K562 (cell line): ENCODE data around the gene ADAT1. TPM values are rescaled to one million over a fixed set of nuclear protein-coding genes. Genes with fewer than 3 reads are reported as not detected.

Experiments used
- BRD9 ChIP-seq: fragments of 450-650 bp; IDR thresholded peaks from 2 replicates; pipeline ENCODE4 v1.6.1; 2018; ENCODE audit warnings: low read depth; ENCODE audit not compliant: partially characterized antibody
- FOSL1 ChIP-seq: fragments of 200-800 bp; sonication (Bioruptor generic); conservative IDR thresholded peaks from 2 replicates; pipeline ENCODE4 v1.6.1; 2016; ENCODE audit warnings: missing genetic modification characterization, missing compliant biosample characterization
- FOXM1 ChIP-seq, 2 experiments: fragments of 450-650 bp in 1 of 2; sonication (generic) in 1 of 2; formaldehyde crosslinking in 1 of 2; IDR thresholded peaks; 2 replicates each; pipeline versions ENCODE4 v1.6.1 to v1.9.0; 2017 to 2022; ENCODE audit warnings: low read depth in 2 of 2, mild to moderate bottlenecking in 2 of 2, missing genetic modification reagents in 1 of 2, moderate library complexity in 1 of 2
- KLF6 ChIP-seq: fragments of 250-450 bp; sonication (Bioruptor Pico); IDR thresholded peaks from 2 replicates; pipeline ENCODE4 v1.4.0; 2020; ENCODE audit warnings: mild to moderate bottlenecking, moderate library complexity, borderline replicate concordance
- MXD1 ChIP-seq: fragments of 250-450 bp; sonication (Bioruptor Pico); IDR thresholded peaks from 2 replicates; pipeline ENCODE4 v1.8.0; 2021; ENCODE audit warnings: borderline replicate concordance, mild to moderate bottlenecking, moderate library complexity; ENCODE audit not compliant: poor library complexity, severe bottlenecking
- NFE2L1 ChIP-seq: fragments of 450-650 bp; IDR thresholded peaks from 2 replicates; pipeline ENCODE4 v1.6.1; 2016; ENCODE audit warnings: missing genetic modification characterization, low read depth, mild to moderate bottlenecking, missing compliant biosample characterization, moderate library complexity, borderline replicate concordance
- NR2C1 ChIP-seq, 2 experiments: fragments of 450-650 bp; IDR thresholded peaks; 2 replicates each; pipeline ENCODE4 v1.6.1; 2017; ENCODE audit warnings: mild to moderate bottlenecking in 2 of 2, antibody characterized with exemption in 1 of 2, inconsistent platforms in 1 of 2, missing compliant biosample characterization in 1 of 2, missing genetic modification characterization in 1 of 2
- RAD51 ChIP-seq: fragments of 450-650 bp; IDR thresholded peaks from 2 replicates; pipeline ENCODE4 v1.7.1; 2016; ENCODE audit warnings: low read depth, mild to moderate bottlenecking, borderline replicate concordance
- SMARCE1 ChIP-seq: fragments of 450-650 bp; IDR thresholded peaks from 2 replicates; pipeline ENCODE4 v1.7.1; 2016; ENCODE audit warnings: mild to moderate bottlenecking
- STAT5B ChIP-seq: fragments of 250-450 bp; sonication (Bioruptor Pico); IDR thresholded peaks from 2 replicates; pipeline ENCODE4 v1.8.0; 2021; ENCODE audit warnings: mild to moderate bottlenecking, inconsistent platforms
- U2AF2 ChIP-seq: fragments of 200-400 bp; formaldehyde crosslinking; optimal IDR thresholded peaks from 2 replicates; pipeline ENCODE3; 2017; ENCODE audit warnings: low read depth, mild to moderate bottlenecking, low read length
- ZHX1 ChIP-seq: fragments of 150-350 bp; conservative IDR thresholded peaks from 2 replicates; pipeline ENCODE4 v1.6.1; 2014; ENCODE audit warnings: low read length
- ZNF175 ChIP-seq: fragments of 200-800 bp; sonication (Bioruptor generic); IDR thresholded peaks from 2 replicates; pipeline ENCODE4 v1.6.1; 2016; ENCODE audit warnings: low read depth, mild to moderate bottlenecking, missing genetic modification characterization, missing compliant biosample characterization
- ZNF707 ChIP-seq: fragments of 250-450 bp; sonication (Bioruptor Pico); conservative IDR thresholded peaks from 2 replicates; pipeline ENCODE4 v1.8.0; 2022; ENCODE audit warnings: inconsistent platforms, mild to moderate bottlenecking, moderate library complexity
- polyA plus RNA-seq, 8 experiments: library from polyadenylated mRNA; depleted of rRNA in 4 of 8; stranded (reverse) in 5 of 8; unstranded in 3 of 8; fragments of >200 nt; fragmentation: Nextera tagmentation in 2 of 8; fragmentation: Illumina TruSeq in 1 of 8; extraction: Ambion mirVana in 2 of 8; extraction: Trizol in 1 of 8; gene quantifications; 2 replicates each; pipeline versions ENCODE4 v1.2.1 to v1.2.3, GENCODE V29; 2011 to 2014; ENCODE audit warnings: inconsistent platforms in 1 of 8, missing spikeins in 1 of 8
- total RNA-seq, 7 experiments: library from RNA; depleted of rRNA in 6 of 7; stranded (reverse); fragments of >200 nt in 6 of 7; fragmentation: Illumina TruSeq in 2 of 7; extraction: Trizol in 2 of 7; gene quantifications; 2 replicates each; pipeline versions ENCODE4 v1.2.1 to v1.2.3, GENCODE V29; 2011 to 2021; ENCODE audit warnings: low replicate concordance in 1 of 7
- TF ChIP-seq, protein P1 (sequence below): fragments of 250-450 bp; sonication (Bioruptor Pico); IDR thresholded peaks from 2 replicates; pipeline ENCODE4 v1.4.0; 2020
- TF ChIP-seq, protein P2 (sequence below): sonication (generic); formaldehyde crosslinking; IDR thresholded peaks from 2 replicates; pipeline ENCODE4 v1.8.0; 2022; ENCODE audit warnings: missing genetic modification reagents, mild to moderate bottlenecking, moderate library complexity, borderline replicate concordance
- TF ChIP-seq, protein P3 (sequence below): sonication (generic); formaldehyde crosslinking; IDR thresholded peaks from 2 replicates; pipeline ENCODE4 v1.8.1; 2023; ENCODE audit warnings: mild to moderate bottlenecking, missing genetic modification reagents

Gene ADAT1
- total and polyA plus RNA-seq, 9 of the 15 experiments (the other 6 are each of a cell fraction or from before 2014, with no cell fraction given), result 16.0 to 36.7 (median 28.2) TPM

GRCh38 chr16:75593825-75594820 is 29.0 kb downstream of the ADAT1 start (continued):
- TF ChIP-seq SMARCE1, result peak; percentile 38; the same call in 1 of the 2 replicates
- TF ChIP-seq ZNF175 (CRISPR knock-in tag), result peak; percentile 92
- no peak for TF ChIP-seq NFE2L1
- TF ChIP-seq, protein P1, sequence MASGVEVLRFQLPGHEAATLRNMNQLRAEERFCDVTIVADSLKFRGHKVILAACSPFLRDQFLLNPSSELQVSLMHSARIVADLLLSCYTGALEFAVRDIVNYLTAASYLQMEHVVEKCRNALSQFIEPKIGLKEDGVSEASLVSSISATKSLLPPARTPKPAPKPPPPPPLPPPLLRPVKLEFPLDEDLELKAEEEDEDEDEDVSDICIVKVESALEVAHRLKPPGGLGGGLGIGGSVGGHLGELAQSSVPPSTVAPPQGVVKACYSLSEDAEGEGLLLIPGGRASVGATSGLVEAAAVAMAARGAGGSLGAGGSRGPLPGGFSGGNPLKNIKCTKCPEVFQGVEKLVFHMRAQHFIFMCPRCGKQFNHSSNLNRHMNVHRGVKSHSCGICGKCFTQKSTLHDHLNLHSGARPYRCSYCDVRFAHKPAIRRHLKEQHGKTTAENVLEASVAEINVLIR (CRISPR knock-in tag), result no peak
- 0 out of 2 replicates have a peak, but pooled peaks have one; percentile 29 for TF ChIP-seq KLF6 (CRISPR knock-in tag)
- TF ChIP-seq ZNF707 (CRISPR knock-in tag), result 0 out of 2 replicates have a peak, but pooled peaks have one; percentile 15
- TF ChIP-seq, protein P2, sequence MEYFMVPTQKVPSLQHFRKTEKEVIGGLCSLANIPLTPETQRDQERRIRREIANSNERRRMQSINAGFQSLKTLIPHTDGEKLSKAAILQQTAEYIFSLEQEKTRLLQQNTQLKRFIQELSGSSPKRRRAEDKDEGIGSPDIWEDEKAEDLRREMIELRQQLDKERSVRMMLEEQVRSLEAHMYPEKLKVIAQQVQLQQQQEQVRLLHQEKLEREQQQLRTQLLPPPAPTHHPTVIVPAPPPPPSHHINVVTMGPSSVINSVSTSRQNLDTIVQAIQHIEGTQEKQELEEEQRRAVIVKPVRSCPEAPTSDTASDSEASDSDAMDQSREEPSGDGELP (CRISPR knock-in tag), result no peak
- TF ChIP-seq MXD1 (CRISPR knock-in tag), result no peak
- 0 out of 2 replicates have a peak, but pooled peaks have one; percentile 21 for TF ChIP-seq RAD51
- peak; percentile 15; the same call in 1 of the 2 replicates for TF ChIP-seq NR2C1 (IDR thresholded peaks at IDR 0.05)
- peak; percentile 71 for TF ChIP-seq NR2C1 (tag; IDR thresholded peaks at IDR 0.05)
- peak; percentile 89 for TF ChIP-seq FOSL1
- TF ChIP-seq U2AF2, result no peak
- peak; percentile 83 for TF ChIP-seq BRD9
- TF ChIP-seq STAT5B (CRISPR knock-in tag), result no peak
- no peak for TF ChIP-seq ZHX1
- TF ChIP-seq, protein P3, sequence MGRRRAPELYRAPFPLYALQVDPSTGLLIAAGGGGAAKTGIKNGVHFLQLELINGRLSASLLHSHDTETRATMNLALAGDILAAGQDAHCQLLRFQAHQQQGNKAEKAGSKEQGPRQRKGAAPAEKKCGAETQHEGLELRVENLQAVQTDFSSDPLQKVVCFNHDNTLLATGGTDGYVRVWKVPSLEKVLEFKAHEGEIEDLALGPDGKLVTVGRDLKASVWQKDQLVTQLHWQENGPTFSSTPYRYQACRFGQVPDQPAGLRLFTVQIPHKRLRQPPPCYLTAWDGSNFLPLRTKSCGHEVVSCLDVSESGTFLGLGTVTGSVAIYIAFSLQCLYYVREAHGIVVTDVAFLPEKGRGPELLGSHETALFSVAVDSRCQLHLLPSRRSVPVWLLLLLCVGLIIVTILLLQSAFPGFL (CRISPR knock-in tag), result no peak
- peak; percentile 62; the same call in 1 of the 2 replicates for TF ChIP-seq FOXM1 (IDR thresholded peaks at IDR 0.05; ENCODE audit: low read depth)
- TF ChIP-seq FOXM1 (CRISPR knock-in tag; IDR thresholded peaks at IDR 0.05; ENCODE audit: low read depth), result no peak
